CD14-positive monocyte (primary cell): ENCODE data around the gene KCNK13. TPM values are rescaled to one million over a fixed set of nuclear protein-coding genes. Genes with fewer than 3 reads are reported as not detected.

Experiments used
- DNase-seq, 3 donors: peaks; one replicate each; pipeline ENCODE4 v3.0.0-alpha.2; 2011 to 2022
- H2AFZ ChIP-seq: 2 replicates; pipeline ENCODE4 v1.6.0; 2012; ENCODE audit warnings: mild to moderate bottlenecking, low read depth, low read length, inconsistent platforms; ENCODE audit not compliant: insufficient read depth, poor library complexity, severe bottlenecking
- H3K27ac ChIP-seq, 2 donors: 1 replicate in 1 of 2; 2 replicates in 1 of 2; pipeline ENCODE4 v1.5.1; 2012 to 2013; ENCODE audit warnings: low read length in 2 of 2, control low read depth in 1 of 2, inconsistent platforms in 1 of 2, low read depth in 1 of 2, mild to moderate bottlenecking in 1 of 2
- H3K27me3 ChIP-seq, 2 donors: one replicate each; pipeline versions ENCODE4 v1.6.0 to v1.6.1; 2011 to 2013; ENCODE audit warnings: low read length in 2 of 2; ENCODE audit not compliant: control insufficient read depth in 2 of 2, insufficient read depth in 2 of 2
- H3K36me3 ChIP-seq, 2 donors: replicated peaks in 1 of 2; 1 replicate in 1 of 2; 2 replicates in 1 of 2; pipeline versions ENCODE4 v1.5.1 to v1.6.1; 2012 to 2013; ENCODE audit warnings: low read length in 2 of 2, control low read depth in 1 of 2, inconsistent platforms in 1 of 2, mild to moderate bottlenecking in 1 of 2; ENCODE audit not compliant: insufficient read depth in 2 of 2, control insufficient read depth in 1 of 2
- H3K4me1 ChIP-seq, 2 donors: 1 replicate in 1 of 2; 2 replicates in 1 of 2; pipeline versions ENCODE4 v1.5.1 to v1.6.1; 2012 to 2013; ENCODE audit warnings: low read length in 2 of 2, control low read depth in 1 of 2, inconsistent platforms in 1 of 2, mild to moderate bottlenecking in 1 of 2, moderate library complexity in 1 of 2; ENCODE audit not compliant: insufficient read depth in 2 of 2, control insufficient read depth in 1 of 2
- H3K4me2 ChIP-seq: replicated peaks from 2 replicates; pipeline ENCODE3; 2012; ENCODE audit warnings: low read length, moderate library complexity, mild to moderate bottlenecking; ENCODE audit not compliant: poor library complexity, severe bottlenecking; ENCODE audit errors: extremely low read depth
- H3K4me3 ChIP-seq, 3 experiments: fragments of 200-600 bp in 1 of 3; sonication (generic) in 1 of 3; replicated peaks in 1 of 3; 1 replicate in 2 of 3; 2 replicates in 1 of 3; pipeline ENCODE4 v1.5.1; 2011 to 2013; ENCODE audit warnings: low read length in 3 of 3, mild to moderate bottlenecking in 3 of 3, control low read depth in 2 of 3, low read depth in 2 of 3, inconsistent platforms in 1 of 3, moderate library complexity in 1 of 3
- H3K79me2 ChIP-seq: 2 replicates; pipeline ENCODE4 v1.6.0; 2012; ENCODE audit warnings: mild to moderate bottlenecking, control low read depth, inconsistent platforms, low read length, moderate library complexity; ENCODE audit not compliant: insufficient read depth
- H3K9ac ChIP-seq: 2 replicates; pipeline ENCODE4 v1.6.0; 2017; ENCODE audit warnings: low read length, mild to moderate bottlenecking; ENCODE audit not compliant: insufficient read depth, poor library complexity, severe bottlenecking
- H3K9me3 ChIP-seq, 2 donors: replicated peaks in 1 of 2; 1 replicate in 1 of 2; 2 replicates in 1 of 2; pipeline versions ENCODE4 v1.5.1 to v1.6.1; 2012 to 2013; ENCODE audit warnings: low read length in 2 of 2, control low read depth in 1 of 2; ENCODE audit not compliant: control insufficient read depth in 1 of 2, insufficient read depth in 1 of 2
- H4K20me1 ChIP-seq: 2 replicates; pipeline ENCODE4 v1.6.0; 2012; ENCODE audit warnings: mild to moderate bottlenecking, low read length, control low read depth, moderate library complexity; ENCODE audit not compliant: insufficient read depth
- H3K27ac Mint-ChIP-seq, 7 donors: one replicate each; pipeline ENCODE4 v1.8.0; 2020; ENCODE audit warnings: mild to moderate bottlenecking in 7 of 7, mixed read lengths in 7 of 7, moderate library complexity in 6 of 7, inconsistent platforms in 2 of 7
- H3K27me3 Mint-ChIP-seq, 3 donors: one replicate each; pipeline ENCODE4 v1.8.0; 2021 to 2022; ENCODE audit warnings: low read depth in 3 of 3, mild to moderate bottlenecking in 3 of 3, mixed read lengths in 3 of 3, moderate library complexity in 3 of 3, inconsistent platforms in 1 of 3
- H3K36me3 Mint-ChIP-seq, 2 donors: one replicate each; pipeline ENCODE4 v1.8.0; 2020; ENCODE audit warnings: mixed read lengths in 2 of 2, inconsistent platforms in 1 of 2, mild to moderate bottlenecking in 1 of 2
- H3K4me1 Mint-ChIP-seq: one replicate; pipeline ENCODE4 v1.8.0; 2020; ENCODE audit warnings: mild to moderate bottlenecking, mixed read lengths
- H3K4me3 Mint-ChIP-seq, 2 donors: one replicate each; pipeline ENCODE4 v1.8.0; 2020; ENCODE audit warnings: mild to moderate bottlenecking in 2 of 2, mixed read lengths in 2 of 2, moderate library complexity in 1 of 2
- H3K9me3 Mint-ChIP-seq, 7 donors: one replicate each; pipeline ENCODE4 v1.8.0; 2020 to 2022; ENCODE audit warnings: mixed read lengths in 7 of 7, mild to moderate bottlenecking in 6 of 7, moderate library complexity in 6 of 7, inconsistent platforms in 2 of 7
- WGBS: methylation state at CpG from one replicate; pipeline ENCODE4 v1.1.5; 2013; ENCODE audit warnings: missing lambda C conversion rate; ENCODE audit not compliant: insufficient coverage; 5-methylcytosine and 5-hydroxymethylcytosine counted together
- intact Hi-C, 2 donors: fragments of 100-400 bp; cut with micrococcal nuclease; formaldehyde crosslinking; loops; one replicate each; pipeline versions ENCODE4 v1.15.0 to v1.15.1; 2023
- polyA plus RNA-seq, 3 donors: library from polyadenylated mRNA; depleted of rRNA in 1 of 3; unstranded in 2 of 3; stranded (reverse) in 1 of 3; fragments of 300-500 nt in 2 of 3; fragments of >200 nt in 1 of 3; fragmentation: Illumina TruSeq in 2 of 3; gene quantifications; 1 replicate in 2 of 3; 2 replicates in 1 of 3; pipeline ENCODE4 v1.2.3, GENCODE V29; 2012 to 2021
- TF ChIP-seq, protein P1 (sequence below): fragments of 200-600 bp; IDR thresholded peaks from one replicate; pipeline ENCODE4 v1.8.0; 2022; ENCODE audit warnings: antibody characterized with exemption, mild to moderate bottlenecking

KCNK13 gene
- polyA plus RNA-seq, 3 donors, result 1.6 to 4.2 (median 2.9) TPM

DNA sequence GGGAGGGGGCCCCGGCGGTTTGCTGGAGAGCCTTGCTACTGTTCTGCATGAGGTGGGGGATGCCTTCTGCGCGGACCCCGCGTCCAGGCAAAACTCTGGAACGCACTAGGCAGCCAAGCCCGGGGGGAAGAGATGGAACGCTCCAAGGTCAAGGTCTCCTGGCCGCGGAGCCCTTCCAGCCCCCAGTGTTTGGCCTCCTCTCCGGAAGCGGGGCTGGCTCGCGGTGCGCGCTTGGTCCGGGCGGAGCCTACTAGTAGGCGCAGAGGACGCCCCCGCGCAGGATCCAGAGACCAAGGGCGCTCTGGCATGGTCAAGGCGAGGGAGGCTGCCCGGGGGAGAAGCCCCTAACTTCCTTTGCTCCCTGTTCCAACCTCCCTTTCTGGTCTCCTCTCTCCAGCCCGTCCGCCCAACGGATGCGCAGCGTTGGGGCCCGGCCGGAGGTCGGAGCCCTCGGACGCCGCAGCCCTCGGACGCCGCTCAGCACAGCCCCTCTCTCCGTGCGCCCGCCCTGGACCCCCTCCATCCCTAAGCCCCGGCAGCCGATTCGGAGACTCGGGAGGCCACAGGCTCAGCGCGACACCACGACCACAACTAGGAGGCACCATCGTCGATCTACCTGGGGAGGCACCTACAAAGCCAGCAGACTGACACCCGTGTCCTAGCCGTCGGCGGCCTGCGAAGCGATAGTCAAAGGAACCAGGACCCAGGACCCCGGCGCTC, 669 bp upstream of the KCNK13 start:
- peaks cover 36 to 58% of the 10 kb centered on the region in 2 donors for H3K4me1 ChIP-seq
- DNase-seq, result no peak
- H3K9ac ChIP-seq, result peak overlapping the region; percentile 22
- H2AFZ ChIP-seq, result peak overlapping the region; percentile 87
- H3K4me3 ChIP-seq, result peak overlapping the region; percentile 43 to 84 (median 48)
- H3K36me3 Mint-ChIP-seq, result peaks cover 15 to 22% of the 10 kb centered on the region in 2 donors
- TF ChIP-seq, protein P1, sequence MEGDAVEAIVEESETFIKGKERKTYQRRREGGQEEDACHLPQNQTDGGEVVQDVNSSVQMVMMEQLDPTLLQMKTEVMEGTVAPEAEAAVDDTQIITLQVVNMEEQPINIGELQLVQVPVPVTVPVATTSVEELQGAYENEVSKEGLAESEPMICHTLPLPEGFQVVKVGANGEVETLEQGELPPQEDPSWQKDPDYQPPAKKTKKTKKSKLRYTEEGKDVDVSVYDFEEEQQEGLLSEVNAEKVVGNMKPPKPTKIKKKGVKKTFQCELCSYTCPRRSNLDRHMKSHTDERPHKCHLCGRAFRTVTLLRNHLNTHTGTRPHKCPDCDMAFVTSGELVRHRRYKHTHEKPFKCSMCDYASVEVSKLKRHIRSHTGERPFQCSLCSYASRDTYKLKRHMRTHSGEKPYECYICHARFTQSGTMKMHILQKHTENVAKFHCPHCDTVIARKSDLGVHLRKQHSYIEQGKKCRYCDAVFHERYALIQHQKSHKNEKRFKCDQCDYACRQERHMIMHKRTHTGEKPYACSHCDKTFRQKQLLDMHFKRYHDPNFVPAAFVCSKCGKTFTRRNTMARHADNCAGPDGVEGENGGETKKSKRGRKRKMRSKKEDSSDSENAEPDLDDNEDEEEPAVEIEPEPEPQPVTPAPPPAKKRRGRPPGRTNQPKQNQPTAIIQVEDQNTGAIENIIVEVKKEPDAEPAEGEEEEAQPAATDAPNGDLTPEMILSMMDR, result no peak
- 2% methylated on average over 51 of the region's 60 CpGs for WGBS
- H3K27ac ChIP-seq, result no peak overlapping the region
- peaks cover 0 to 13% (median 8%) of the 10 kb centered on the region in 7 donors for H3K9me3 Mint-ChIP-seq
- peak overlapping the region; percentile 88 for H3K4me2 ChIP-seq
- peak overlapping the region; percentile 96 to 97 for H3K4me3 Mint-ChIP-seq
- intact Hi-C loops, result loop anchor here in 1 of 2 donors (10.0 kb wide), 1 partner anchor 106 kb away; the partner anchor contains the start of genes EFCAB11 and TDP1
- peaks cover 51% of the 10 kb centered on the region for H3K4me1 Mint-ChIP-seq
- peaks cover 8% of the 10 kb centered on the region for H4K20me1 ChIP-seq
- H3K27ac Mint-ChIP-seq, result no peak overlapping the region
- H3K27me3 Mint-ChIP-seq, result peaks cover 49 to 75% (median 64%) of the 10 kb centered on the region in 3 donors
- H3K79me2 ChIP-seq, result peaks cover 13% of the 10 kb centered on the region
- peaks cover 30 to 59% of the 10 kb centered on the region in 2 donors for H3K27me3 ChIP-seq
- H3K36me3 ChIP-seq, result no peaks in the 10 kb centered on the region
- no peaks in the 10 kb centered on the region for H3K9me3 ChIP-seq

DNA sequence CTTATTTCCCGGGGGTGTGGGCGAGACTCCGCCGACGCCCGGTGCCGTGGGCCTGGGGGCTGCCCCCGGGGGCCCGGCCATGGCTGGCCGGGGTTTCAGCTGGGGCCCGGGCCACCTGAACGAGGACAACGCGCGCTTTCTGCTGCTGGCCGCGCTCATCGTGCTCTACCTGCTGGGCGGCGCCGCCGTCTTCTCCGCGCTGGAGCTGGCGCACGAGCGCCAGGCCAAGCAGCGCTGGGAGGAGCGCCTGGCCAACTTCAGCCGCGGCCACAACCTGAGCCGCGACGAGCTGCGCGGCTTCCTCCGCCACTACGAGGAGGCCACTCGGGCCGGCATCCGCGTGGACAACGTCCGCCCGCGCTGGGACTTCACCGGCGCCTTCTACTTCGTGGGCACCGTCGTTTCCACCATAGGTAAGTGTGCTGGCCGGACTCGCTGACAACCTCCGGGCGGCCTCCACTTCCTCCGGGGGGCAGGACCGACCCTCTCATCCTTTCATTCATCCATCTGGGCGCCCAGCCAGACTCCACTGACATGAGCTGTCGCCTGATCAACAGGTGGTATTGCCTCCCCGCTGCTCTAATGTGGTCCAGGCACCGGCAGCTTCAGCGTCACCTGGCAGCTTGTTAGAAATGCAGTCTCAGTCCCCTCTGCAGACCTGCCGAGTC, 467 bp downstream of the KCNK13 start:
- Histone ChIP-seq H3K4me2 (peak overlapping the region; percentile 88), H3K27ac (peak overlapping the region; percentile 31 to 52), H4K20me1 (peaks cover 8% of the 10 kb centered on the region), H2AFZ (peak overlapping the region; percentile 84), H3K27me3 (peaks cover 24 to 48% of the 10 kb centered on the region in 2 donors), H3K9ac (peak overlapping the region; percentile 69), H3K4me3 (peak overlapping the region; percentile 43 to 84 (median 44)), H3K36me3 (no peaks in the 10 kb centered on the region), H3K4me1 (peaks cover 36 to 58% of the 10 kb centered on the region in 2 donors), H3K9me3 (no peaks in the 10 kb centered on the region), H3K79me2 (peaks cover 13% of the 10 kb centered on the region)
- peaks cover 0 to 13% (median 8%) of the 10 kb centered on the region in 7 donors for H3K9me3 Mint-ChIP-seq
- peak in 2 of 3 donors; percentile 11 to 18 for DNase-seq
- H3K4me3 Mint-ChIP-seq, result peak overlapping the region; percentile 98 to 99
- peaks cover 51% of the 10 kb centered on the region for H3K4me1 Mint-ChIP-seq
- under 1% methylated on average over 63 of the region's 63 CpGs for WGBS
- peaks cover 15 to 27% of the 10 kb centered on the region in 2 donors for H3K36me3 Mint-ChIP-seq
- TF ChIP-seq, protein P1, result no peak
- intact Hi-C loops, result loop anchor here in 1 of 2 donors (10.0 kb wide), 1 partner anchor 107 kb away; the partner anchor contains the start of genes EFCAB11 and TDP1
- H3K27ac Mint-ChIP-seq, result peak overlapping the region in 6 of 7 donors; percentile 28 to 88 (median 78)
- H3K27me3 Mint-ChIP-seq, result peaks cover 42 to 72% (median 58%) of the 10 kb centered on the region in 3 donors
